IPS-20b (cell line): ENCODE data around the gene IL12RB2.
A peak's percentile ranks its signal among the peaks of the same experiment; 100 is the strongest.
"Not testable (repeated sequence)": the region's sequence is repeated elsewhere in the genome, so short reads cannot be mapped to it uniquely, and the experiment has no call there.

Experiments
- H3K27ac ChIP-seq: one replicate; pipeline ENCODE4 v1.5.1; 2013; ENCODE audit warnings: low read length
- H3K27me3 ChIP-seq: 2 replicates; pipeline ENCODE4 v1.6.1; 2013; ENCODE audit warnings: mild to moderate bottlenecking, low read length, inconsistent platforms; ENCODE audit not compliant: insufficient read depth
- H3K36me3 ChIP-seq: 2 replicates; pipeline ENCODE4 v1.6.1; 2013; ENCODE audit warnings: low read depth, mild to moderate bottlenecking, inconsistent platforms, low read length, moderate library complexity; ENCODE audit not compliant: insufficient read depth
- H3K4me1 ChIP-seq: 2 replicates; pipeline ENCODE4 v1.6.1; 2013; ENCODE audit warnings: mild to moderate bottlenecking, control low read depth, inconsistent platforms, low read length, moderate library complexity; ENCODE audit not compliant: insufficient read depth
- H3K4me3 ChIP-seq: 2 replicates; pipeline ENCODE4 v1.5.1; 2013; ENCODE audit warnings: mild to moderate bottlenecking, low read length, inconsistent platforms
- H3K9ac ChIP-seq: 2 replicates; pipeline ENCODE4 v1.6.1; 2013; ENCODE audit warnings: low read depth, mild to moderate bottlenecking, inconsistent platforms, low read length, moderate library complexity
- H3K9me3 ChIP-seq: 2 replicates; pipeline ENCODE4 v1.6.1; 2013; ENCODE audit warnings: mild to moderate bottlenecking, low read depth, low read length, inconsistent platforms; ENCODE audit not compliant: insufficient read depth

The IL12RB2 gene

GRCh38 chr1:67405473-67406245 lies 98.0 kb downstream of the IL12RB2 start:
- Histone ChIP-seq H3K4me1 (no peaks in the 10 kb centered on the region), H3K9me3 (no peaks in the 10 kb centered on the region), H3K9ac (no peak overlapping the region), H3K27ac (no peak overlapping the region), H3K36me3 (peaks cover 34% of the 10 kb centered on the region), H3K4me3 (no peak overlapping the region), H3K27me3 (no peaks in the 10 kb centered on the region)

DNA sequence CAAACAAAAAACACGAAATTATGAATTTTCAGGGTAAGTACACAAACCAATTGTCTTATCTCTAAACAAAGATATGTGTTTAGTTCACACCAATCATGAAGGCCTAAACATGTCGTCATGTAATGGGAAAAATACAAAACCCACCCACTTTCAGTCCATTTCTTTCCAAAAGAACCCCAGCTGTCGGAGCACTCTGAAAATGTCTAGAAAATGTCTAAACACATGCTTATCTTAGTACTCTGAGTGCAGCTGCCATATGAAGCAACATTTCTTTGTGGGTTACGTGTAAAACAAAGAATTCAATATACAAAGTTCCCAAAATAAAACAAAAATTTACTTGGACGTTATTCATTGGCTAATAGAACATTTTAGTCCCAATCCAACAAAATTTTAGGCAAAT lies 99.8 kb downstream of the IL12RB2 start:
- Histone ChIP-seq H3K4me1 (no peaks in the 10 kb centered on the region), H3K27ac (no peak overlapping the region), H3K4me3 (no peak overlapping the region), H3K9me3 (no peaks in the 10 kb centered on the region), H3K36me3 (peaks cover 52% of the 10 kb centered on the region), H3K27me3 (no peaks in the 10 kb centered on the region), H3K9ac (no peak overlapping the region)

DNA sequence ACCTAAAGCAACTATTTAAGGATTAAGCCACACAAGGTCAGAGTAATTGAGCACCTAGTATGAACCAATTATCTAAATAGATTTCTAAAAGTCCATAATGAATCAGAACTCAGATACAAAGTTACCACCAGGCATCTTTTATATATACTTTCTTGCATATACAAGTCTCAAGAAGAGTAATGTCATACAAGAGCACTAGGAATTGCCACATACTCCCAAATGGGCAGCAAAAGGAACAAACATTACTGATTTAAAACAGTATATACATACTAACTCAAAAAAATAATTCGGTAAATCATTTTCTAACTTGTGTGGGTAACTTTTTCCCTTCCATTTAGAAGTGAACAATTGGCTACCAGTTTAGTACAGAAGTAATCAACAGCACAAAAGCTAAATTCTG lies 100.5 kb downstream of the IL12RB2 start:
- Histone ChIP-seq H3K9me3 (no peaks in the 10 kb centered on the region), H3K27me3 (no peaks in the 10 kb centered on the region), H3K4me1 (no peaks in the 10 kb centered on the region), H3K4me3 (no peak overlapping the region), H3K36me3 (peaks cover 58% of the 10 kb centered on the region), H3K9ac (no peak overlapping the region), H3K27ac (no peak overlapping the region)

DNA sequence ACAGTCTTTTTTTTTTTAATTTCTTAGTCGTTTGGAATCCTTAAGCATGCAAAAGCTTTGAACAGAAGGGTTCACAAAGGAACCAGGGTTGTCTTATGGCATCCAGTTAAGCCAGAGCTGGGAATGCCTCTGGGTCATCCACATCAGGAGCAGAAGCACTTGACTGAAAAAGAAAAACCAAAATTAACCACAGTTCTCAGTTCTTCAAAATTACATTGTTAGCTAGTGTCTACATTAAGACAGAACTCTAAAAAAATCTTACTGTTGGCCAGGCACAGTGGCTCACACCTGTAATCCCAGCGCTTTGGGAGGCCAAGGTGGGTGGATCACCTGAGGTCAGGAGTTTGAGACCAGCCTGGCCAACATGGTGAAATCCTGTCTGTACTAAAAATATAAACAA lies 105.4 kb downstream of the IL12RB2 start:
- peaks cover 87% of the 10 kb centered on the region for H3K36me3 ChIP-seq
- not testable (repeated sequence) for H3K4me1 ChIP-seq, H3K27ac ChIP-seq, H3K4me3 ChIP-seq, H3K9ac ChIP-seq, H3K9me3 ChIP-seq, H3K27me3 ChIP-seq

DNA sequence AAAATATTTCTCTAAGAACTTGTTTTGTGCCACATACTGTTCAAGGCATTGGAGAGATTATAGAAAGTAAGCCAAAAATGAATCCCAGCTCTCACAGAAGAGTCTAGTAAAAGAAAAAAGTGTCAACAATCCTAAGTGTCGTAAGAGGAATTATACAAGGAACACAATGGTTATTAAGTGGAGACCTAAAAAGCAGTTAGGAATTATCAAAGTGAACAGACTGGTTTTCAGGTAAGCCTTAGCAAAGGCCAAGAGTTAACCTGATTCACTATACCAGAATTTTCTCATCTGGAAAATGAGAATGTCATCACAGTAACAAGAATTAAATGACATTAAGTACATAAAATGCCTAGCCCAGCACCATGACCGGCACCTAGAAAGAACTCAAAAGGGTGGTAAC lies 106.9 kb downstream of the IL12RB2 start:
- no peak overlapping the region for H3K4me3 ChIP-seq
- no peak overlapping the region for H3K27ac ChIP-seq
- no peaks in the 10 kb centered on the region for H3K4me1 ChIP-seq
- H3K36me3 ChIP-seq, result peaks cover 99% of the 10 kb centered on the region
- no peaks in the 10 kb centered on the region for H3K27me3 ChIP-seq
- H3K9me3 ChIP-seq, result no peaks in the 10 kb centered on the region
- no peak overlapping the region for H3K9ac ChIP-seq

GRCh38 chr1:67415041-67415440 lies 107.4 kb downstream of the IL12RB2 start:
- no peak overlapping the region for H3K4me3 ChIP-seq

GRCh38 chr1:67417733-67418132 lies 110.1 kb downstream of the IL12RB2 start:
- not testable (repeated sequence) for H3K4me3 ChIP-seq

More at GRCh38 chr1:67415041-67415440, 107.4 kb downstream of the IL12RB2 start:
- Histone ChIP-seq H3K4me1 (no peaks in the 10 kb centered on the region), H3K27me3 (no peaks in the 10 kb centered on the region), H3K9ac (no peak overlapping the region), H3K27ac (no peak overlapping the region), H3K9me3 (no peaks in the 10 kb centered on the region), H3K36me3 (peaks cover 99% of the 10 kb centered on the region)

GRCh38 chr1:67418839-67419586 lies 111.3 kb downstream of the IL12RB2 start:
- no peak overlapping the region for H3K27ac ChIP-seq
- no peak overlapping the region for H3K4me3 ChIP-seq
- no peaks in the 10 kb centered on the region for H3K4me1 ChIP-seq
- H3K36me3 ChIP-seq, result peaks cover 100% of the 10 kb centered on the region
- no peaks in the 10 kb centered on the region for H3K9me3 ChIP-seq
- H3K9ac ChIP-seq, result no peak overlapping the region
- no peaks in the 10 kb centered on the region for H3K27me3 ChIP-seq

More at GRCh38 chr1:67417733-67418132, 110.1 kb downstream of the IL12RB2 start:
- H3K27me3 ChIP-seq, H3K9me3 ChIP-seq, H3K27ac ChIP-seq, H3K4me1 ChIP-seq, H3K9ac ChIP-seq: not testable (repeated sequence)
- peaks cover 100% of the 10 kb centered on the region for H3K36me3 ChIP-seq

DNA sequence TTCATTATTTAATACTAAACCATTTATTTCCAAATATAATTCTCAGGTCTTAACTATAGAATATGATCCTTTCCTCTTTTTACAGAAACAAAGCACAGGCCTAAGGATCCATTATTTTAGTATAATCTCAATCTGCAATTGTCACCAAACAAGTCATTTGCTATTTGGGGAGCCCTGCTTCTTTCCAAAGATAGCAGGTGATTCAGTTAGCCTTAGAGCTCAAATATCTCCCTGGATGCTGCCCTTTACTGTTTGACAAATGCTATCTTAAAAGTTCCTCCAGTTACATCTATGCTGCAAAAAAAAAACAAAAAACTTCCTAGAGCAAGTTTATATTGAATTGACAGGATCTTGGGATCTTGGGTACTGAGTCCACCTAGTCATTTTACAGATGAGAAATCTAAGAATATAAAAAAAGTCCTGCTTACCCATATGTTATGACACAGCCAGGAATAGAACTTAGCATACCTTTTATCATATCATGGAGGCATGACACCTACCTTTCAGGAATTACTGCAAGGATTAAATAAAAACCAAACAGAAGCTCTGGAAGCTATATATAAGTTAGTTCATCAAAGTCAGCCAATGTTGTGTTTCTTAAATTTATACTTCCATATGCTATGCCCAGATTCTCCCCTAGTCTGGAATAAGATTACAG lies 113.3 kb downstream of the IL12RB2 start:
- Histone ChIP-seq H3K27me3 (no peaks in the 10 kb centered on the region), H3K9me3 (no peaks in the 10 kb centered on the region), H3K9ac (no peak overlapping the region), H3K4me3 (no peak overlapping the region), H3K27ac (no peak overlapping the region), H3K36me3 (peaks cover 100% of the 10 kb centered on the region), H3K4me1 (no peaks in the 10 kb centered on the region)

DNA sequence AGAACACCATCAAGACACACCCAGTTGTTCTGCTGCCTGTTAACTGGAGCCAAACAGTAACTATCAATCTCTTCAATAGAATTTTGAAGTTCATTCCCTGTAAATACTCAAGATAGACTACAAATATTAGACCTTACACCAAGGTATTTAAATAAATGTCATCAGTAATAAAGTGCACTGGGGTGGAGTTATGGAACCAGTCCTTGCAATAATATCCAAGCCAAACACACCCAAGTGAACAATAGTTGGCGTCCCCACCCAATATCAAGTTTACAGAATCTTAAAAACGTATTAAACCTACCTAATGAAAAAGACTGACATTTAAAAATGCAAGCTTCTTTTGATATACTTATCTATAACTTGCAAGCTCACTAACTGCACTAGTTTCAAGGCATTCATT lies 119.8 kb downstream of the IL12RB2 start:
- no peak overlapping the region for H3K27ac ChIP-seq
- no peaks in the 10 kb centered on the region for H3K27me3 ChIP-seq
- H3K4me3 ChIP-seq, result peak overlapping the region; percentile 98
- no peaks in the 10 kb centered on the region for H3K9me3 ChIP-seq
- peaks cover 69% of the 10 kb centered on the region for H3K36me3 ChIP-seq
- peak overlapping the region; percentile 98 for H3K9ac ChIP-seq
- H3K4me1 ChIP-seq, result peaks cover 20% of the 10 kb centered on the region

GRCh38 chr1:67427947-67428346 lies 120.3 kb downstream of the IL12RB2 start:
- H3K9ac ChIP-seq, result peak overlapping the region; percentile 98
- H3K36me3 ChIP-seq, result peaks cover 64% of the 10 kb centered on the region
- peaks cover 20% of the 10 kb centered on the region for H3K4me1 ChIP-seq
- H3K27me3 ChIP-seq, result no peaks in the 10 kb centered on the region
- no peak overlapping the region for H3K27ac ChIP-seq
- peak overlapping the region; percentile 98 for H3K4me3 ChIP-seq
- no peaks in the 10 kb centered on the region for H3K9me3 ChIP-seq
